NCI-H2029 treated with DMSO at 0.1 percent for 48 hours (cell line): ENCODE measurements around the gene MIPOL1.

Source experiments
- DNase-seq: peaks from one replicate; lab custom pipeline; 2025; lab: John Stamatoyannopoulos, UW

MIPOL1 gene

GRCh38 chr14:37587131-37587803 lies 389.5 kb downstream of the MIPOL1 start:
- DNase-seq: peak; percentile 85

- peak; percentile 71 for DNase-seq
Observed at GRCh38 chr14:37587881-37588666, 390.3 kb downstream of the MIPOL1 start.

- DNase-seq: peak; percentile 90
Observed at GRCh38 chr14:37588667-37588955, 390.9 kb downstream of the MIPOL1 start.

GRCh38 chr14:37588956-37589714 lies 391.4 kb downstream of the MIPOL1 start:
- DNase-seq: peak; percentile 92

GRCh38 chr14:37589715-37590427 lies 392.1 kb downstream of the MIPOL1 start:
- peak; percentile 84 for DNase-seq

GRCh38 chr14:37590428-37591139 lies 392.8 kb downstream of the MIPOL1 start:
- peak; percentile 86 for DNase-seq

GRCh38 chr14:37591311-37591940 lies 393.7 kb downstream of the MIPOL1 start:
- DNase-seq: peak; percentile 72

GRCh38 chr14:37591941-37592481 lies 394.3 kb downstream of the MIPOL1 start:
- peak; percentile 57 for DNase-seq

- peak; percentile 88 for DNase-seq
Observed at GRCh38 chr14:37592482-37593408, 395.0 kb downstream of the MIPOL1 start.

GRCh38 chr14:37593511-37594237 lies 395.9 kb downstream of the MIPOL1 start:
- peak; percentile 82 for DNase-seq

- DNase-seq: peak; percentile 98
Observed at GRCh38 chr14:37594238-37594970, 396.7 kb downstream of the MIPOL1 start.

GRCh38 chr14:37594971-37595808 lies 397.5 kb downstream of the MIPOL1 start, which contains the start of the genes FOXA1 and TTC6:
TSS of gene FOXA1 (minus strand) at chr14:37595249. CDS start at chr14:37594972, 277 bp downstream.
TSS of gene TTC6 (plus strand) at chr14:37595629. CDS start at chr14:37622065, 26,436 bp downstream.
- DNase-seq: peak; percentile 98

- DNase-seq: peak; percentile 99
Observed at GRCh38 chr14:37595809-37596621, 398.3 kb downstream of the MIPOL1 start.

GRCh38 chr14:37596790-37597472 lies 399.2 kb downstream of the MIPOL1 start:
- DNase-seq: peak; percentile 84

- DNase-seq: peak; percentile 82
Observed at GRCh38 chr14:37597538-37597913, 399.8 kb downstream of the MIPOL1 start.
